Measurements from ENCODE around the gene KAT6B. TPM values are rescaled to one million over a fixed set of nuclear protein-coding genes. Genes with fewer than 3 reads are reported as not detected.

Gene KAT6B
- total RNA-seq, 1 donor: 26.3 TPM

GRCh38 chr10:74827694-74828093 lies 1.3 kb downstream of the KAT6B start:
- peak overlapping the region; percentile 79 for H3K4me3 ChIP-seq (ENCODE audit: low read depth, low read length)
- no peak for DNase-seq (ENCODE audit: low read depth)
- no peak for TF ChIP-seq CTCF (IDR thresholded peaks at IDR 0.05; ENCODE audit: insufficient read depth, low read depth, low read length)

- TF ChIP-seq CTCF (IDR thresholded peaks at IDR 0.05; ENCODE audit: insufficient read depth, low read depth, low read length): no peak
- H3K4me3 ChIP-seq (ENCODE audit: low read depth, low read length): no peak overlapping the region
- DNase-seq (ENCODE audit: low read depth): no peak
Measured at GRCh38 chr10:74828946-74829345, 2.5 kb downstream of the KAT6B start.

- no peak for TF ChIP-seq CTCF (IDR thresholded peaks at IDR 0.05; ENCODE audit: insufficient read depth, low read depth, low read length)
- H3K4me3 ChIP-seq (ENCODE audit: low read depth, low read length): no peak overlapping the region
- DNase-seq (ENCODE audit: low read depth): peak; percentile 36
Measured at GRCh38 chr10:74831518-74832120, 5.2 kb downstream of the KAT6B start.

GRCh38 chr10:74835963-74836362 lies 9.6 kb downstream of the KAT6B start:
- DNase-seq (ENCODE audit: low read depth): no peak
- no peak for TF ChIP-seq CTCF (IDR thresholded peaks at IDR 0.05; ENCODE audit: insufficient read depth, low read depth, low read length)
- no peak overlapping the region for H3K4me3 ChIP-seq (ENCODE audit: low read depth, low read length)

- peak; percentile 56 for DNase-seq (ENCODE audit: low read depth)
Measured at GRCh38 chr10:74836877-74837276, 10.5 kb downstream of the KAT6B start.

GRCh38 chr10:74837743-74838142 lies 11.3 kb downstream of the KAT6B start:
- no peak for TF ChIP-seq CTCF (IDR thresholded peaks at IDR 0.05; ENCODE audit: insufficient read depth, low read depth, low read length)
- no peak overlapping the region for H3K4me3 ChIP-seq (ENCODE audit: low read depth, low read length)
- DNase-seq (ENCODE audit: low read depth): no peak

More at GRCh38 chr10:74836877-74837276, 10.5 kb downstream of the KAT6B start:
- no peak overlapping the region for H3K4me3 ChIP-seq (ENCODE audit: low read depth, low read length)
- no peak for TF ChIP-seq CTCF (IDR thresholded peaks at IDR 0.05; ENCODE audit: insufficient read depth, low read depth, low read length)

GRCh38 chr10:74839708-74840107 lies 13.3 kb downstream of the KAT6B start:
- no peak overlapping the region for H3K4me3 ChIP-seq (ENCODE audit: low read depth, low read length)
- no peak for TF ChIP-seq CTCF (IDR thresholded peaks at IDR 0.05; ENCODE audit: insufficient read depth, low read depth, low read length)
- no peak for DNase-seq (ENCODE audit: low read depth)
